A549 (cell line): ENCODE data around the gene ARHGEF4. TPM values are rescaled to one million over a fixed set of nuclear protein-coding genes. Genes with fewer than 3 reads are reported as not detected.

Source experiments
- ATAC-seq, 2 experiments: fragments of 200-7000 bp in 1 of 2; fragments of >200 bp in 1 of 2; cut with Nextera tagmentation in 1 of 2; cut with Tn5 transposase in 1 of 2; 3 replicates each; pipeline versions ENCODE4 v1.8.0 to v1.9.1; 2018 to 2020; ENCODE audit warnings: mild to moderate bottlenecking in 1 of 2, moderate library complexity in 1 of 2
- CTCF ChIA-PET: fragments of 300-600 bp; sonication (Branson Sonifier 250); formaldehyde crosslinking; extraction: SDS; loops from one replicate; lab custom pipeline; 2021; ENCODE audit warnings: antibody characterized with exemption, inconsistent platforms; lab: Yijun Ruan, JAX
- POLR2A ChIA-PET: fragments of 350-600 bp; formaldehyde crosslinking; extraction: SDS; loops from one replicate; lab custom pipeline; 2021; ENCODE audit warnings: antibody characterized with exemption, inconsistent platforms; lab: Yijun Ruan, JAX
- DNase-seq, 2 experiments: peaks; one replicate each; pipeline versions ENCODE4 v3.0.0 to v3.0.0-alpha.2; 2011 to 2016; ENCODE audit warnings: low read depth in 1 of 2, low spot score in 1 of 2
- FAIRE-seq: peaks from 2 replicates; lab custom pipeline; 2011; peaks lifted over from hg19 to GRCh38; lab: Jason Lieb, UNC
- H3K27ac ChIP-seq, 2 experiments: fragments of >200 bp; sonication (Bioruptor Twin); formaldehyde crosslinking; 3 replicates each; pipeline ENCODE4 v1.5.1; 2016 to 2017
- H3K4me1 ChIP-seq: fragments of >200 bp; sonication (Bioruptor Twin); formaldehyde crosslinking; 3 replicates; pipeline ENCODE4 v1.6.1; 2016
- H3K4me2 ChIP-seq: fragments of >200 bp; sonication (Bioruptor Twin); formaldehyde crosslinking; 3 replicates; pipeline ENCODE4 v1.6.1; 2016
- H3K4me3 ChIP-seq: fragments of >200 bp; sonication (Bioruptor Twin); formaldehyde crosslinking; 3 replicates; pipeline ENCODE4 v1.5.1; 2016
- H3K9me3 ChIP-seq: fragments of >200 bp; sonication (Bioruptor Twin); formaldehyde crosslinking; 3 replicates; pipeline ENCODE4 v1.6.1; 2016
- BHLHE40 ChIP-seq: IDR thresholded peaks from 2 replicates; pipeline ENCODE4 v1.6.1; 2012; ENCODE audit warnings: low read depth, low read length, inconsistent platforms
- FOSL2 ChIP-seq, 2 experiments: fragments of 450-650 bp in 1 of 2; fragments of >200 bp in 1 of 2; sonication (Bioruptor Twin) in 1 of 2; formaldehyde crosslinking; IDR thresholded peaks; 2 replicates each; pipeline versions ENCODE4 v1.5.0 to v1.6.1; 2016 to 2020; ENCODE audit warnings: mild to moderate bottlenecking in 1 of 2, moderate library complexity in 1 of 2
- HOXA7 ChIP-seq: fragments of 250-450 bp; sonication (Bioruptor Pico); IDR thresholded peaks from 2 replicates; pipeline ENCODE4 v1.5.0; 2020; ENCODE audit warnings: mild to moderate bottlenecking, moderate library complexity
- JUNB ChIP-seq: fragments of >200 bp; sonication (Bioruptor Twin); formaldehyde crosslinking; IDR thresholded peaks from 2 replicates; pipeline ENCODE4 v1.6.1; 2016
- KDM5A ChIP-seq: fragments of 200-600 bp; sonication (generic); IDR thresholded peaks from 2 replicates; pipeline ENCODE4 v1.6.1; 2016; ENCODE audit warnings: antibody characterized with exemption, mild to moderate bottlenecking
- MAFK ChIP-seq: fragments of 450-650 bp; IDR thresholded peaks from 2 replicates; pipeline ENCODE4 v1.6.1; 2014; ENCODE audit not compliant: partially characterized antibody
- NPAS2 ChIP-seq: fragments of 250-450 bp; sonication (Bioruptor Pico); IDR thresholded peaks from 2 replicates; pipeline ENCODE4 v1.8.0; 2022; ENCODE audit warnings: mild to moderate bottlenecking, moderate library complexity, borderline replicate concordance
- PHF8 ChIP-seq: fragments of 200-600 bp; sonication (generic); IDR thresholded peaks from 2 replicates; pipeline ENCODE4 v1.6.1; 2016; ENCODE audit warnings: low read depth, mild to moderate bottlenecking, antibody characterized with exemption, moderate library complexity, borderline replicate concordance
- RCOR1 ChIP-seq: fragments of 150-350 bp; IDR thresholded peaks from 2 replicates; pipeline ENCODE4 v1.6.1; 2014; ENCODE audit warnings: antibody characterized with exemption, low read length, low read depth
- SMC3 ChIP-seq: fragments of >200 bp; sonication (Bioruptor Twin); formaldehyde crosslinking; IDR thresholded peaks from 3 replicates; pipeline ENCODE4 v1.6.1; 2018; ENCODE audit warnings: inconsistent platforms
- TP53 ChIP-seq: fragments of 250-450 bp; sonication (Bioruptor Pico); IDR thresholded peaks from 2 replicates; pipeline ENCODE4 v1.5.0; 2021; ENCODE audit warnings: mild to moderate bottlenecking, moderate library complexity
- WGBS: methylation state at CpG from one replicate; pipeline ENCODE4 v1.1.6; 2017; ENCODE audit errors: missing lambda C conversion rate; 5-methylcytosine and 5-hydroxymethylcytosine counted together
- polyA plus RNA-seq, 4 experiments: library from polyadenylated mRNA; depleted of rRNA in 3 of 4; stranded (reverse); fragments of >200 nt; fragmentation: RNase III in 1 of 4; extraction: RNeasy Plus Mini Kit Qiagen cat#74134 plus additional on column Dnase treatment in 1 of 4; gene quantifications; 2 replicates in 3 of 4; 3 replicates in 1 of 4; pipeline ENCODE4 v1.2.3, GENCODE V29; 2011 to 2017
- TF ChIP-seq, protein P1 (sequence below): fragments of >200 bp; sonication (Bioruptor Twin); formaldehyde crosslinking; IDR thresholded peaks from 3 replicates; pipeline ENCODE4 v1.5.1; 2016
- TF ChIP-seq, protein P2 (sequence below): fragments of 250-450 bp; sonication (Bioruptor Pico); IDR thresholded peaks from 2 replicates; pipeline ENCODE4 v1.5.0; 2021; ENCODE audit warnings: mild to moderate bottlenecking, moderate library complexity, borderline replicate concordance
- TF ChIP-seq, protein P3 (sequence below): IDR thresholded peaks from 2 replicates; pipeline ENCODE4 v1.6.1; 2012; ENCODE audit warnings: low read depth, borderline replicate concordance
- TF ChIP-seq, protein P4 (sequence below): IDR thresholded peaks from 2 replicates; pipeline ENCODE4 v1.6.1; 2012
- TF ChIP-seq, protein P5 (sequence below): fragments of >200 bp; sonication (Bioruptor Twin); formaldehyde crosslinking; IDR thresholded peaks from 3 replicates; pipeline ENCODE4 v1.6.1; 2016
- TF ChIP-seq, protein P6 (sequence below): fragments of 450-650 bp; IDR thresholded peaks from 2 replicates; pipeline ENCODE4 v1.6.1; 2014; ENCODE audit warnings: antibody characterized with exemption

ARHGEF4 gene
- polyA plus RNA-seq, 2 of the 4 experiments (the other 2 are of a cell fraction): 1.00 to 2.1 TPM

DNA sequence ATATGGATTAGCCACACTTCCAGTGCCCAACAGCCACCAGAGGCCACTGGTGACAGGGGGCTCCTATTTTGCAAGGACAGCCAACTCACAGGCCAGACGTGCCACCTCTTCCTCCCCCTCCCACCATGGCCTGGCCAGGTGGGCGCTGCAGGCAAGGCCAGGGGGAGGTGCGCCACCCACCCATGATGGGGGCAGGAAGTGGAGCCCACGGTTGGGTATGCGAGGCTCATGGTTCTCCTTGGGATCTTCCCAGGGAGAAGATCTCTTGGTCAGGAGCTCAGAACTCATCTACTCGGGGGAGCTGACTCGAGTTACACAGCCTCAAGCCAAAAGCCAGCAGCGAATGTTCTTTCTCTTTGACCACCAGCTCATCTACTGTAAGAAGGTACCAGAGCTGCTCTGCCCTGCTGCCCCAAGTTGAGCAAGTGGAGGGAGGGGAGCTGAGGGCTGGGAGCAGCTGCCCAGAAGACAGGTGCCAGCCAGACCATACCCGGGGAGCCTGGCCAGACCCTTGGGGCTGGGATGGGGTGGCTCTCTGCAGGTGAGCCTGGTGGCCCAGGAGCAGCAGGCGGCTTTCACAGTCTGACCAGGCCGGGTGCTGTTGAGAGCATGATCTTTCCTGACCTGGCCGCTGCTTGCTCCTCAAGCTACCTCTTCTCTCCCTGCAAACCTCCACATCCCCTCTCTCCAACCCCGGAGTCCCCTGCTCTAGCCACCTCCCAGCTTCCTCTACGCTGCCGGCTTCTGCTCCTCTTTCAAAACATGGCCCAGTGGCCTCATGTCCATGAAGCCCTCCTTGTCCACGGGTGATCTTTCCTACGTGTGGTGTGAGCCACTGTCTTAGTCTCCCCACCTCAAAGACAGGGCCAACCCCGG, 206.7 kb downstream of the ARHGEF4 start:
- POLR2A ChIA-PET: no interaction called here
- no peak overlapping the region for H3K4me2 ChIP-seq
- H3K4me1 ChIP-seq: no peaks in the 10 kb centered on the region
- no peak for DNase-seq
- 92% methylated on average over 16 of the region's 18 CpGs for WGBS
- peak in 1 of 2 experiments; percentile 2; a peak in 1 of 6 replicates for ATAC-seq
- H3K9me3 ChIP-seq: no peaks in the 10 kb centered on the region
- H3K27ac ChIP-seq: no peak overlapping the region
- no peak for TF ChIP-seq RCOR1
- TF ChIP-seq, protein P1, sequence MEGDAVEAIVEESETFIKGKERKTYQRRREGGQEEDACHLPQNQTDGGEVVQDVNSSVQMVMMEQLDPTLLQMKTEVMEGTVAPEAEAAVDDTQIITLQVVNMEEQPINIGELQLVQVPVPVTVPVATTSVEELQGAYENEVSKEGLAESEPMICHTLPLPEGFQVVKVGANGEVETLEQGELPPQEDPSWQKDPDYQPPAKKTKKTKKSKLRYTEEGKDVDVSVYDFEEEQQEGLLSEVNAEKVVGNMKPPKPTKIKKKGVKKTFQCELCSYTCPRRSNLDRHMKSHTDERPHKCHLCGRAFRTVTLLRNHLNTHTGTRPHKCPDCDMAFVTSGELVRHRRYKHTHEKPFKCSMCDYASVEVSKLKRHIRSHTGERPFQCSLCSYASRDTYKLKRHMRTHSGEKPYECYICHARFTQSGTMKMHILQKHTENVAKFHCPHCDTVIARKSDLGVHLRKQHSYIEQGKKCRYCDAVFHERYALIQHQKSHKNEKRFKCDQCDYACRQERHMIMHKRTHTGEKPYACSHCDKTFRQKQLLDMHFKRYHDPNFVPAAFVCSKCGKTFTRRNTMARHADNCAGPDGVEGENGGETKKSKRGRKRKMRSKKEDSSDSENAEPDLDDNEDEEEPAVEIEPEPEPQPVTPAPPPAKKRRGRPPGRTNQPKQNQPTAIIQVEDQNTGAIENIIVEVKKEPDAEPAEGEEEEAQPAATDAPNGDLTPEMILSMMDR: no peak
- TF ChIP-seq, all 56 proteins: peak for 0
- no peak overlapping the region for H3K4me3 ChIP-seq
- no peak for FAIRE-seq
- CTCF ChIA-PET: no interaction called here

DNA sequence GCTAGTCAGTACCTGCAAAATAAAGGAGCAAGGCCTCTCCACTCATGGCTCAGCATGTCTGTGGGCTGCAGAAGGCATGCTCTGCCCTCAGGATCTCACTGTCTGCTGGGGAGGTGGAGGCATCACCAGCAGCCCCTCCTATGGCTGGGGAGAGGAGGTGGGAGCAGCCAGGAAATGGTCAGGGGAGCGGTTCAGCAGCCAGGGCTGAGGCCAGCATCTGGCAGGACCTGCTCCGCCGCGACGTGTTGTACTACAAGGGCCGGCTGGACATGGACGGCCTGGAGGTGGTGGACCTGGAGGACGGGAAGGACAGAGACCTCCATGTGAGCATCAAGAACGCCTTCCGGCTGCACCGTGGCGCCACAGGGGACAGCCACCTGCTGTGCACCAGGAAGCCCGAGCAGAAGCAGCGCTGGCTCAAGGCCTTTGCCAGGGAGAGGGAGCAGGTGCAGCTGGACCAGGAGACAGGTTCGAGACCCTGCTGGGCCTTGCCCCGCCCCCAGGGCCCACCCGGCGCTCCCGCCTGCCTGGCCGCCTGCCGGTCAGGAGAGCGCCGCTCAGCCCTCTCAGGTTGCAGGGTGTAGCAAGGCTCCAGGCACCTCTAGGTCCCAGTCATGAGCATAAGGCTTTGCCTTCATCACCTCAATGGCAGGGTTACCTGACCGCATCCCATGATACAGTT, 207.5 kb downstream of the ARHGEF4 start:
- Histone ChIP-seq H3K4me1 (no peaks in the 10 kb centered on the region), H3K9me3 (no peaks in the 10 kb centered on the region), H3K4me3 (no peak overlapping the region), H3K27ac (no peak overlapping the region), H3K4me2 (no peak overlapping the region)
- peak in 1 of 2 experiments; percentile 3; a peak in 3 of 6 replicates for ATAC-seq
- FAIRE-seq: no peak
- DNase-seq: no peak
- WGBS: 96% methylated on average over 21 of the region's 24 CpGs
- ChIA-PET POLR2A (no interaction called here), CTCF (no interaction called here)
- TF ChIP-seq, protein P2, sequence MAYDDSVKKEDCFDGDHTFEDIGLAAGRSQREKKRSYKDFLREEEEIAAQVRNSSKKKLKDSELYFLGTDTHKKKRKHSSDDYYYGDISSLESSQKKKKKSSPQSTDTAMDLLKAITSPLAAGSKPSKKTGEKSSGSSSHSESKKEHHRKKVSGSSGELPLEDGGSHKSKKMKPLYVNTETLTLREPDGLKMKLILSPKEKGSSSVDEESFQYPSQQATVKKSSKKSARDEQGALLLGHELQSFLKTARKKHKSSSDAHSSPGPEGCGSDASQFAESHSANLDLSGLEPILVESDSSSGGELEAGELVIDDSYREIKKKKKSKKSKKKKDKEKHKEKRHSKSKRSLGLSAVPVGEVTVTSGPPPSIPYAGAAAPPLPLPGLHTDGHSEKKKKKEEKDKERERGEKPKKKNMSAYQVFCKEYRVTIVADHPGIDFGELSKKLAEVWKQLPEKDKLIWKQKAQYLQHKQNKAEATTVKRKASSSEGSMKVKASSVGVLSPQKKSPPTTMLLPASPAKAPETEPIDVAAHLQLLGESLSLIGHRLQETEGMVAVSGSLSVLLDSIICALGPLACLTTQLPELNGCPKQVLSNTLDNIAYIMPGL (CRISPR knock-in tag): no peak

DNA sequence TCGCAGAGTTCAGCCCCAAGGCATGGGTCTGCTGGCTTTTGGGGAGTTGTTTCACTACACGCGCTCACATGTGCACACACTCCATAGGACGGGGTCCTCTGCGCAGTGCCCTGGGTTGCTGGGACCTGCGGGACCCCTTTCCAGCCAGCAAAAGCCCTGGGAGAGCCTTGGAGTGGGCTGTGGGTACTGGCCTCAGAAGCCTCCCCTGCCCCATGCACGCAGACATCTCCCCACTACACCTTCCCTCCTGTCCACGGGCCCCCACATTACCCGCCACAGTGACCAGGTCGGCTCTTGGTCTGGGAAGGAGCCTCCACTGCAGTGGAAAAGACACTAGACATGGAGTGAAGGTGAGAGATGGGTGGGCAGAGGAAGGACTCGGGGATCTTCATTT, 208.0 kb downstream of the ARHGEF4 start:
- WGBS: 96% methylated on average over 11 of the region's 11 CpGs

DNA sequence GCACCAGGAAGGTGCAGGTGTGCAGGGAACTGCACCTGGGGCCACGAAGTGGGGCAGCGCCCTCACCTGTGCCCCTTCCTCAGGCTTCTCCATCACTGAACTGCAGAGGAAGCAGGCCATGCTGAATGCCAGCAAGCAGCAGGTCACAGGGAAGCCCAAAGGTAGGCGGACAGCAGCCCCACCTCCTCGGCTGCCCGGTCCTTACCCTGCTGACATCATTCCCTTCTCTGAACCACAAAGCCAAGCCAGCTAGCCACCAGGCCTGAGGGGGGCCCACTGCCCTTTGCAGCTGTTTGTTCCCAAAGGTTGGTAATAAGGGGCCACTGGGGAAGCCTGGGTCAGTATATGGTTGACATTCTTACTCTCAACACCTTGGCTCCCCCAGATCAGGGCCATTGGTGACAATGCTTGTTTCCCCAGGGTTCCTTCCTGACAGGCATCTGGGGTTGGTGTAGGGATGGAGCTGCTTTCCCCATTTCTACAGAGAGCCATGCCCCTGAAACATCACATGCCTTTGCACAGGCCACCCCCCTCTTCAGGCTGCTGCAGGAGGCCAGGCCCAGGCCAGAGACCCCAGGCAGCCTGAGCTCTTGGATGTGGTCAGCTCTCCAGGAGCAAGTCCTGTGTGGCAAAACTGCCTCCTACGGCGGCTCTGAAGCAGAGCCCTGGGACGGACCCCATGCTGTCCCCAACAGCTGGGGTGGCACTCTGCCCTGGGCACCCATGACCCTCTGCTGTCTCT, 208.7 kb downstream of the ARHGEF4 start:
- Histone ChIP-seq H3K4me3 (no peak overlapping the region), H3K4me1 (no peaks in the 10 kb centered on the region), H3K4me2 (no peak overlapping the region), H3K27ac (no peak overlapping the region), H3K9me3 (no peaks in the 10 kb centered on the region)
- no peak for DNase-seq
- no peak for FAIRE-seq
- ChIA-PET CTCF (no interaction called here), POLR2A (no interaction called here)
- peak in 1 of 2 experiments; percentile 17; a peak in 3 of 6 replicates for ATAC-seq
- TF ChIP-seq BHLHE40 (no peak), MAFK (no peak), PHF8 (no peak), HOXA7 (no peak), NPAS2 (no peak), SMC3 (no peak), JUNB (no peak), FOSL2 (IDR thresholded peaks at IDR 0.05) (no peak), FOSL2 (CRISPR knock-in tag; IDR thresholded peaks at IDR 0.05) (no peak), KDM5A (no peak)
- TF ChIP-seq, protein P3, sequence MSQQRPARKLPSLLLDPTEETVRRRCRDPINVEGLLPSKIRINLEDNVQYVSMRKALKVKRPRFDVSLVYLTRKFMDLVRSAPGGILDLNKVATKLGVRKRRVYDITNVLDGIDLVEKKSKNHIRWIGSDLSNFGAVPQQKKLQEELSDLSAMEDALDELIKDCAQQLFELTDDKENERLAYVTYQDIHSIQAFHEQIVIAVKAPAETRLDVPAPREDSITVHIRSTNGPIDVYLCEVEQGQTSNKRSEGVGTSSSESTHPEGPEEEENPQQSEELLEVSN: no peak
- TF ChIP-seq, protein P4, sequence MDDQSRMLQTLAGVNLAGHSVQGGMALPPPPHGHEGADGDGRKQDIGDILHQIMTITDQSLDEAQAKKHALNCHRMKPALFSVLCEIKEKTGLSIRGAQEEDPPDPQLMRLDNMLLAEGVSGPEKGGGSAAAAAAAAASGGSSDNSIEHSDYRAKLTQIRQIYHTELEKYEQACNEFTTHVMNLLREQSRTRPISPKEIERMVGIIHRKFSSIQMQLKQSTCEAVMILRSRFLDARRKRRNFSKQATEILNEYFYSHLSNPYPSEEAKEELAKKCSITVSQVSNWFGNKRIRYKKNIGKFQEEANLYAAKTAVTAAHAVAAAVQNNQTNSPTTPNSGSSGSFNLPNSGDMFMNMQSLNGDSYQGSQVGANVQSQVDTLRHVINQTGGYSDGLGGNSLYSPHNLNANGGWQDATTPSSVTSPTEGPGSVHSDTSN: no peak
- TF ChIP-seq, protein P5, sequence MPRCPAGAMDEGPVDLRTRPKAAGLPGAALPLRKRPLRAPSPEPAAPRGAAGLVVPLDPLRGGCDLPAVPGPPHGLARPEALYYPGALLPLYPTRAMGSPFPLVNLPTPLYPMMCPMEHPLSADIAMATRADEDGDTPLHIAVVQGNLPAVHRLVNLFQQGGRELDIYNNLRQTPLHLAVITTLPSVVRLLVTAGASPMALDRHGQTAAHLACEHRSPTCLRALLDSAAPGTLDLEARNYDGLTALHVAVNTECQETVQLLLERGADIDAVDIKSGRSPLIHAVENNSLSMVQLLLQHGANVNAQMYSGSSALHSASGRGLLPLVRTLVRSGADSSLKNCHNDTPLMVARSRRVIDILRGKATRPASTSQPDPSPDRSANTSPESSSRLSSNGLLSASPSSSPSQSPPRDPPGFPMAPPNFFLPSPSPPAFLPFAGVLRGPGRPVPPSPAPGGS: no peak
- TF ChIP-seq, protein P6, sequence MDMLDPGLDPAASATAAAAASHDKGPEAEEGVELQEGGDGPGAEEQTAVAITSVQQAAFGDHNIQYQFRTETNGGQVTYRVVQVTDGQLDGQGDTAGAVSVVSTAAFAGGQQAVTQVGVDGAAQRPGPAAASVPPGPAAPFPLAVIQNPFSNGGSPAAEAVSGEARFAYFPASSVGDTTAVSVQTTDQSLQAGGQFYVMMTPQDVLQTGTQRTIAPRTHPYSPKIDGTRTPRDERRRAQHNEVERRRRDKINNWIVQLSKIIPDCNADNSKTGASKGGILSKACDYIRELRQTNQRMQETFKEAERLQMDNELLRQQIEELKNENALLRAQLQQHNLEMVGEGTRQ: no peak
- WGBS: 92% methylated on average over 6 of the region's 8 CpGs

More for the DNA sequence above, 208.0 kb downstream of the ARHGEF4 start:
- H3K9me3 ChIP-seq: no peaks in the 10 kb centered on the region
- TF ChIP-seq TP53 (CRISPR knock-in tag): no peak
- TF ChIP-seq, all 56 proteins: peak for 0
- CTCF ChIA-PET: no interaction called here
- Histone ChIP-seq H3K27ac (no peak overlapping the region), H3K4me2 (no peak overlapping the region), H3K4me3 (no peak overlapping the region), H3K4me1 (no peaks in the 10 kb centered on the region)
- POLR2A ChIA-PET: no interaction called here
- ATAC-seq (peak in 1 of 2 experiments; percentile 5; a peak in 3 of 6 replicates), FAIRE-seq (no peak), DNase-seq (no peak)
